GM12864 (cell line): ENCODE measurements around the gene RAP1GAP2.

ENCODE experiments used
- DNase-seq: peaks from one replicate; pipeline ENCODE4 v3.0.0-alpha.2; 2011; ENCODE audit warnings: low read depth
- H3K4me3 ChIP-seq: 2 replicates; pipeline ENCODE4 v1.5.1; 2011; ENCODE audit warnings: mild to moderate bottlenecking, low read depth, low read length, control low read depth
- TF ChIP-seq, protein P1 (sequence below): IDR thresholded peaks from 2 replicates; pipeline ENCODE4 v1.5.1; 2011; ENCODE audit warnings: low read depth, mild to moderate bottlenecking, moderate library complexity, low read length, control low read depth, inconsistent platforms; ENCODE audit errors: missing control alignments

RAP1GAP2 gene

GRCh38 chr17:2957631-2958286 is 161.5 kb downstream of the RAP1GAP2 start:
- TF ChIP-seq, protein P1, sequence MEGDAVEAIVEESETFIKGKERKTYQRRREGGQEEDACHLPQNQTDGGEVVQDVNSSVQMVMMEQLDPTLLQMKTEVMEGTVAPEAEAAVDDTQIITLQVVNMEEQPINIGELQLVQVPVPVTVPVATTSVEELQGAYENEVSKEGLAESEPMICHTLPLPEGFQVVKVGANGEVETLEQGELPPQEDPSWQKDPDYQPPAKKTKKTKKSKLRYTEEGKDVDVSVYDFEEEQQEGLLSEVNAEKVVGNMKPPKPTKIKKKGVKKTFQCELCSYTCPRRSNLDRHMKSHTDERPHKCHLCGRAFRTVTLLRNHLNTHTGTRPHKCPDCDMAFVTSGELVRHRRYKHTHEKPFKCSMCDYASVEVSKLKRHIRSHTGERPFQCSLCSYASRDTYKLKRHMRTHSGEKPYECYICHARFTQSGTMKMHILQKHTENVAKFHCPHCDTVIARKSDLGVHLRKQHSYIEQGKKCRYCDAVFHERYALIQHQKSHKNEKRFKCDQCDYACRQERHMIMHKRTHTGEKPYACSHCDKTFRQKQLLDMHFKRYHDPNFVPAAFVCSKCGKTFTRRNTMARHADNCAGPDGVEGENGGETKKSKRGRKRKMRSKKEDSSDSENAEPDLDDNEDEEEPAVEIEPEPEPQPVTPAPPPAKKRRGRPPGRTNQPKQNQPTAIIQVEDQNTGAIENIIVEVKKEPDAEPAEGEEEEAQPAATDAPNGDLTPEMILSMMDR: no peak
- no peak for DNase-seq
- no peak overlapping the region for H3K4me3 ChIP-seq

GRCh38 chr17:2958706-2959222 is 162.5 kb downstream of the RAP1GAP2 start:
- H3K4me3 ChIP-seq: no peak overlapping the region
- TF ChIP-seq, protein P1: no peak

GRCh38 chr17:2959371-2960130 is 163.3 kb downstream of the RAP1GAP2 start:
- DNase-seq: no peak
- TF ChIP-seq, protein P1: no peak
- H3K4me3 ChIP-seq: no peak overlapping the region

More at GRCh38 chr17:2958706-2959222, 162.5 kb downstream of the RAP1GAP2 start:
- no peak for DNase-seq

GRCh38 chr17:2961446-2961845 is 165.2 kb downstream of the RAP1GAP2 start:
- DNase-seq: no peak
- H3K4me3 ChIP-seq: no peak overlapping the region
- TF ChIP-seq, protein P1: no peak

DNA sequence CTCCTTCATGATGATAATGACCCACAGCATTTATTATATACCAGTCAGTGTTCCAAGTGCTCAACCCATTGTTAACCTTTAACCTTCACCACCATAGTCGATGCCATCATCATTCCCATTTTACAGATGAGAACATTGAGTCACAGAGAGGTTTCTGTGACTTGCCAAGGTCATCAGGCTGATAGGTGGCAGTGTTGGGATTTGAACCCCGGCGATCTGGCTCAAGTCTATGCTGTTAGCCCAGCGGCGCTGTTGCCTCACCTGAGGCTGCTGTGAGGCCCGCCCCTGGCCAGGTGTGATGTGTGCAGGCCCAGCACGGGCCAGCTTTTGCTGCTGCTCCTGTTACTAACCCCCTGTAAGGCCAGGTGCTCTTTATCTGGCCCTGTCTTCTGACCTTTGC is 166.0 kb downstream of the RAP1GAP2 start:
- TF ChIP-seq, protein P1: no peak
- no peak overlapping the region for H3K4me3 ChIP-seq
- no peak for DNase-seq

DNA sequence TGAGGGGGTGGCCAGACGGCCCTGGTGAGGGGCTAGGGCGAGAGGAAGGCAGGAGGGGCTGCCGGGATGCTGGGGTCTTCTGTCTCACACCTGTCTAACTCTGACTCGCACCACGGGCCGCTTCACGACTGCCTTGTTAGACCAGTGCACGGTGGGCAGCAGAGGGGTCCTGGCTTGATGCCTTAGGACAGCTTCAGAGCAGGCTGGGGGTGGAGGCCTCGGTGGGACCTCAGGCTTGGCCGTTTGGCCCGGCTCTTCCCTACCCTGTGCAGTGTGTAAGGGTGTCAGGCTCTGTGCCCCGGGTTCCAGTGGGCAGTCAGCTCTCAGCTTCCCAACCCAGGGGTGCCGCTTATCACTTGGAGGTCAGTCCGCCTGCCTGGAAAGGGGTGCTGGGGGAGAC is 166.5 kb downstream of the RAP1GAP2 start:
- no peak overlapping the region for H3K4me3 ChIP-seq
- no peak for DNase-seq
- TF ChIP-seq, protein P1: no peak
